ENCODE measurements around the gene ADAD2.

DNA sequence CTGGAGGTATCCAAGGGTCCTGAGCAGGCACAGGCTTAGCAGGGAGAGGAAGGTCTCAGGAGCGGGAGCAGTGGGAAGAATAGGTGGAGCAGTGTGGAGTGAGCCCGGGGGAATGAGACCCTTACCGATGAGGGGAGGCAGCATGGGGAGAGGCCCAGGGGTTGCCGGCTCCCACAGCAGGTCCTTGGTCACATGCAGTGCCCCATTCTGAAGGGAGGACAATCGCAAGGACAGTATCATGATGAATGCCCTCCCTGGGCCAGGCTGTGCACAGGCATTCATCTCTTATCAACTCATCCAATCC is 7.4 kb upstream of the ADAD2 start:
- TF ChIP-seq, protein P1, sequence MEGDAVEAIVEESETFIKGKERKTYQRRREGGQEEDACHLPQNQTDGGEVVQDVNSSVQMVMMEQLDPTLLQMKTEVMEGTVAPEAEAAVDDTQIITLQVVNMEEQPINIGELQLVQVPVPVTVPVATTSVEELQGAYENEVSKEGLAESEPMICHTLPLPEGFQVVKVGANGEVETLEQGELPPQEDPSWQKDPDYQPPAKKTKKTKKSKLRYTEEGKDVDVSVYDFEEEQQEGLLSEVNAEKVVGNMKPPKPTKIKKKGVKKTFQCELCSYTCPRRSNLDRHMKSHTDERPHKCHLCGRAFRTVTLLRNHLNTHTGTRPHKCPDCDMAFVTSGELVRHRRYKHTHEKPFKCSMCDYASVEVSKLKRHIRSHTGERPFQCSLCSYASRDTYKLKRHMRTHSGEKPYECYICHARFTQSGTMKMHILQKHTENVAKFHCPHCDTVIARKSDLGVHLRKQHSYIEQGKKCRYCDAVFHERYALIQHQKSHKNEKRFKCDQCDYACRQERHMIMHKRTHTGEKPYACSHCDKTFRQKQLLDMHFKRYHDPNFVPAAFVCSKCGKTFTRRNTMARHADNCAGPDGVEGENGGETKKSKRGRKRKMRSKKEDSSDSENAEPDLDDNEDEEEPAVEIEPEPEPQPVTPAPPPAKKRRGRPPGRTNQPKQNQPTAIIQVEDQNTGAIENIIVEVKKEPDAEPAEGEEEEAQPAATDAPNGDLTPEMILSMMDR (IDR thresholded peaks at IDR 0.05), result no peak
- no peak for TF ChIP-seq POLR2A (IDR thresholded peaks at IDR 0.05)
